Psoas muscle (tissue), 8 donors: Measurements from ENCODE around the gene JMJD7. TPM values are rescaled to one million over a fixed set of nuclear protein-coding genes. Genes with fewer than 3 reads are reported as not detected.

ENCODE experiments used
- ATAC-seq, 4 donors: fragments of 200-7000 bp; cut with Tn5 transposase; one replicate each; pipeline ENCODE4 v1.9.1; 2020; ENCODE audit warnings: moderate library complexity in 3 of 4, mild to moderate bottlenecking in 2 of 4
- DNase-seq, 2 donors: peaks; one replicate each; pipeline ENCODE4 v3.0.0-alpha.2; 2020
- H3K27ac ChIP-seq: fragments of 200-600 bp; one replicate; pipeline ENCODE4 v1.8.0; 2022
- H3K27me3 ChIP-seq, 3 donors: fragments of 200-600 bp in 1 of 3; one replicate each; pipeline versions ENCODE4 v1.6.1 to v1.8.0; 2013 to 2022; ENCODE audit warnings: low read length in 2 of 3, mild to moderate bottlenecking in 2 of 3, moderate library complexity in 1 of 3; ENCODE audit not compliant: insufficient read depth in 3 of 3
- H3K36me3 ChIP-seq, 2 donors: fragments of 200-600 bp in 1 of 2; one replicate each; pipeline versions ENCODE4 v1.6.1 to v1.8.0; 2013 to 2022; ENCODE audit warnings: low read depth in 1 of 2, mild to moderate bottlenecking in 1 of 2, moderate library complexity in 1 of 2; ENCODE audit not compliant: insufficient read depth in 1 of 2
- H3K4me1 ChIP-seq: fragments of 200-600 bp; one replicate; pipeline ENCODE4 v1.8.0; 2022
- H3K4me3 ChIP-seq: fragments of 200-600 bp; one replicate; pipeline ENCODE4 v1.8.0; 2022; ENCODE audit warnings: mild to moderate bottlenecking
- H3K9me3 ChIP-seq: fragments of 200-600 bp; one replicate; pipeline ENCODE4 v1.8.0; 2022
- WGBS, 3 donors: extraction: QIAGEN DNeasy Blood & Tissue Kit; methylation state at CpG; one replicate each; pipeline versions ENCODE4 v1.1.6 to v1.1.7; 2013; 5-methylcytosine and 5-hydroxymethylcytosine counted together
- intact Hi-C, 2 donors: fragments of 100-400 bp; cut with DNase I; formaldehyde crosslinking; loops; one replicate each; pipeline versions ENCODE4 v1.11.0 to v1.14.2; 2022
- polyA plus RNA-seq, 3 donors: library from polyadenylated mRNA; stranded (reverse); fragments of 200-250 nt; gene quantifications; one replicate each; pipeline ENCODE4 v1.2.3, GENCODE V29; 2013
- total RNA-seq, 4 donors: library from RNA; stranded (reverse); fragmentation: NEBNext Ultra II Directional in 2 of 4; extraction: Animal tissue kit (Norgen Biotek cat#: 25700) in 2 of 4; gene quantifications; one replicate each; pipeline versions ENCODE4 v1.2.1 to v1.2.4, GENCODE V29; 2021 to 2023
- TF ChIP-seq, protein P1 (sequence below): fragments of 200-600 bp; IDR thresholded peaks from one replicate; pipeline ENCODE4 v1.8.0; 2022; ENCODE audit warnings: antibody characterized with exemption
- donor health status: healthy with polysubstance abuse.
- donor health status: DM: no; HTN: no; CAD: no; lungs with moderate emphysema.
- donor health status: Bipolar disorder and iron deficiency.
- donor health status: healthy.
- donor health status: DM: yes; HTN: yes; CAD: no.
- donor health status: DM: no; HTN: no; CAD: no.
- donor health status: DM: no; HTN: no; CAD: no.
- donor health status: DM: yes; HTN: yes; CAD: no.

The JMJD7 gene
- total and polyA plus RNA-seq, 7 donors = 4.4 to 8.0 (median 6.4) TPM

DNA sequence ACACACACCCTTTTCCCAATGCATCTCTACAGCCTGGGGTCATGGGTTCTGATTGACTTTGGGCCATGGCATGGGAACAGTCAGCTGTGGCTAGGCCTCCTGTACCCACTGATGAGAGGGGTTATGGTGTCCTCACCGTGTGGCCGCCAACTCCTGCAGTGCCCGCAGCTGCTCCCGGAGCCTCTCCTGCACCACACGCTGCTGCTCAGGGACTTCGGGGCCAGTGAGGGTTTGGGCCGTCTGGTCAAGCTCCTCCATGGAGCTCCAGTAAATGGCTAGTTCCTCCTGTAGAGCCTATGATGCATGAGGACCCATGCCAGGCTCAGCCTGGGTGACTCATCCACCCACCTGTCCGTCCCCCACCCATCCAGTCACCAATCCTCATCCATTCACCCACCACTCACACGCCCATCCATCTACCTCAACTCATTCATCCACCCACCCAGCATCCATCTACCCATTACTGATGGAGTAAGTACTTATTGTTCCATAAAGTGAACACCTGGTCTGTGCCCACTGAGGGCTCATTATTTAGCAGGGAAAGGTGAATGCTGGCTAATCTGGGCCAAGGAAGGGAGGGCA, 44.4 kb downstream of the JMJD7 start:
- Histone ChIP-seq H3K9me3 (no peaks in the 10 kb centered on the region), H3K36me3 (no peaks in the 10 kb centered on the region), H3K27ac (no peak overlapping the region), H3K4me3 (no peak overlapping the region), H3K4me1 (no peaks in the 10 kb centered on the region), H3K27me3 (no peaks in the 10 kb centered on the region)
- intact Hi-C loops = no loop called here
- TF ChIP-seq, protein P1, sequence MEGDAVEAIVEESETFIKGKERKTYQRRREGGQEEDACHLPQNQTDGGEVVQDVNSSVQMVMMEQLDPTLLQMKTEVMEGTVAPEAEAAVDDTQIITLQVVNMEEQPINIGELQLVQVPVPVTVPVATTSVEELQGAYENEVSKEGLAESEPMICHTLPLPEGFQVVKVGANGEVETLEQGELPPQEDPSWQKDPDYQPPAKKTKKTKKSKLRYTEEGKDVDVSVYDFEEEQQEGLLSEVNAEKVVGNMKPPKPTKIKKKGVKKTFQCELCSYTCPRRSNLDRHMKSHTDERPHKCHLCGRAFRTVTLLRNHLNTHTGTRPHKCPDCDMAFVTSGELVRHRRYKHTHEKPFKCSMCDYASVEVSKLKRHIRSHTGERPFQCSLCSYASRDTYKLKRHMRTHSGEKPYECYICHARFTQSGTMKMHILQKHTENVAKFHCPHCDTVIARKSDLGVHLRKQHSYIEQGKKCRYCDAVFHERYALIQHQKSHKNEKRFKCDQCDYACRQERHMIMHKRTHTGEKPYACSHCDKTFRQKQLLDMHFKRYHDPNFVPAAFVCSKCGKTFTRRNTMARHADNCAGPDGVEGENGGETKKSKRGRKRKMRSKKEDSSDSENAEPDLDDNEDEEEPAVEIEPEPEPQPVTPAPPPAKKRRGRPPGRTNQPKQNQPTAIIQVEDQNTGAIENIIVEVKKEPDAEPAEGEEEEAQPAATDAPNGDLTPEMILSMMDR = no peak
- DNase-seq (no peak), ATAC-seq (no peak)
- WGBS, 3 donors = 84 to 95% (median 90%) methylated on average over 9 of the region's 9 CpGs

DNA sequence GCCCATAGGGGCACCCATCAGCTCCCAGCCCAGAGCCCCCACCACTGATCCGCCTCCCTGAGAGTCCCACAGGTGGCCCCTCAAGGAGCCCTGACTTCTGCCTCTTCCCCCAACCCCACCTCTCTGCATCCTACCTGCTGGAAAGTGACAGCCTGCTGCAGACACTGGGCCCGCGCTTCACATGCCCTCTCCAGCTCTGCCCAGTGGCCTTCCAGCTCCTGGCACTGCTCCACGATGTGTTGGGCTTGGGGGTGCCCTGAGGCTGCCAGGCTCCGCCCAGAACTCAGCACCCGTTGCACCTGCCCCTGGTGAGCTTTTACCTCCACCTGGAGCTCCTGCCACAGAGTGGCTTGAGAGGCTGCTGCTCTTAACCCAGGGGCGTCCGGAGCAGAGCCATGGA, 45.8 kb downstream of the JMJD7 start:
- WGBS, 3 donors = 86 to 95% (median 90%) methylated on average over 8 of the region's 8 CpGs
- Histone ChIP-seq H3K9me3 (no peaks in the 10 kb centered on the region), H3K27ac (no peak overlapping the region), H3K4me1 (peaks cover 4% of the 10 kb centered on the region), H3K27me3 (no peaks in the 10 kb centered on the region), H3K4me3 (no peak overlapping the region), H3K36me3 (no peaks in the 10 kb centered on the region)
- DNase-seq = no peak
- TF ChIP-seq, protein P1 = no peak
- intact Hi-C loops = no loop called here
- no peak for ATAC-seq

DNA sequence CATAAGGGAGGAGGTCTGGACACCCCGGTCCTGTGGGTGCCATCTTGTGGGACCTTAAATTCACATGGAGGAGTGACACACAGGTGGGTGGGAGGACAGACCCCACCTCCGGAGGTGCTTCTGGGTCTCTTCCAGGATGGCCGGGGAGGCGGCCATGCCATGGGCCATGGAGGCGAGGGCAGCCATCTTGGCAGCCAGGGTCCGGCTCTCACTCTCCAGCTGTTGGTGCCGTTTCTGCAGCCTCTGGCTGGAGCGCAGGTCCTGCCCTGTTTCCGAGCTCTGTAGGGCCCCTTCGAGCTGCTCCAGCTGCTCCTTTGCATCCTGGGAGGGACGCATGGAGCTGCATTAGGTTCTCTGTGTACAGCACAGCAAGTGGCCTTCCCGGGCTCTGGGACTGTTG, 46.8 kb downstream of the JMJD7 start:
- ATAC-seq = no peak
- H3K27ac ChIP-seq = no peak overlapping the region
- no peak overlapping the region for H3K4me3 ChIP-seq
- H3K27me3 ChIP-seq = no peaks in the 10 kb centered on the region
- H3K4me1 ChIP-seq = peaks cover 4% of the 10 kb centered on the region
- no peaks in the 10 kb centered on the region for H3K9me3 ChIP-seq
- 77 to 85% (median 82%) methylated on average over 12 of the region's 12 CpGs for WGBS, 3 donors
- TF ChIP-seq, protein P1 = no peak
- intact Hi-C loops = no loop called here
- H3K36me3 ChIP-seq = no peaks in the 10 kb centered on the region
- no peak for DNase-seq

DNA sequence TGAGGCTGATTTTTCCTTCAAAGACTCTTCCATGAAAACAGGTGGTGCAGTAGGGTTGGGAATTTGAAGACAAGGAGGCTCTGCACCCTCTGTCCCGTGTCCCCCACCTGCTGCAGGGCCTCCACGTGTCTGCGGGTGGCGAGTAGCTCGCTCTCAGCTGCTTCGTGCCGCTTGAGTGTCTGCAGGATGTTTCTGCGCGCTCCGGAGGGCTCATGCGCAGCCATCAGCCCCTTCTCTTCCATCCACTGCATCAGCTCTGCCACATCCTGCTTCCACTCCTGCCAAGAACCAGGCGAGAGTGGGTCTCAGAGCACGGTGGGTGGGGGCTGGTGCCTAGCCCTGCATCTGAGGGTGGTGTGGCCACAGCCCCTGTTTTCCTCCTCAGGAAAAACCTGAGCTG, 48.1 kb downstream of the JMJD7 start:
- intact Hi-C loops = no loop called here
- DNase-seq (no peak), ATAC-seq (no peak)
- Histone ChIP-seq H3K27ac (no peak overlapping the region), H3K36me3 (no peaks in the 10 kb centered on the region), H3K4me1 (peaks cover 4% of the 10 kb centered on the region), H3K9me3 (no peaks in the 10 kb centered on the region), H3K27me3 (no peaks in the 10 kb centered on the region), H3K4me3 (no peak overlapping the region)
- TF ChIP-seq, protein P1 = no peak
- 72 to 80% (median 77%) methylated on average over 13 of the region's 13 CpGs for WGBS, 3 donors

DNA sequence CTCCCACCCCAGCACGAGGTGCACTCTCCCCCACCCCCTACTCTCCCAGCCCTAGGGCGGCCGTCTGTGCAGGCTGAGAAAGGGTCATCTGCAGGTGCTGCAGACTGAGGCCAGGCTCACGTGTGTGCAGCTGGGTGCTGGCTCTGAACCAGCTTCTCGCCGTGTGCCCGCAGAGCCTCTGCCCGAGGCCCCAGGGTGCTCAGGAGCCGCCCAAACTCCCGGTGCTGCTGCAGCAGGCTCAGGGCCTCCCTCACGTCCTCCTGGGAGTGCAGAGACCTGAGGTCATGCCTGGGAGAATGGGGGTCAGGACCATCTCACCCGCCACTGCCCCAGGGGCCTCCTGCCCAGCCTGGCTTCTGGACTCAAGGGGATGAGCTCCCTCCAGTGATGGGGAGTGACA, 48.8 kb downstream of the JMJD7 start:
- WGBS, 3 donors = 67 to 74% (median 67%) methylated on average over 11 to 12 of the region's 12 CpGs
- Histone ChIP-seq H3K36me3 (no peaks in the 10 kb centered on the region), H3K27ac (no peak overlapping the region), H3K27me3 (no peaks in the 10 kb centered on the region), H3K4me3 (no peak overlapping the region), H3K9me3 (no peaks in the 10 kb centered on the region), H3K4me1 (peaks cover 8% of the 10 kb centered on the region)
- intact Hi-C loops = no loop called here
- DNase-seq = no peak
- ATAC-seq = no peak
- TF ChIP-seq, protein P1 = no peak
